HG03565 (cell line): Measurements from ENCODE around the gene PATJ.

Experiments used
- ATAC-seq: cut with Tn5 transposase; IDR thresholded peaks from one replicate; pipeline ENCODE4 v1.9.1; 2021; ENCODE audit warnings: mild to moderate bottlenecking, moderate library complexity; ENCODE audit not compliant: unreplicated experiment

Gene PATJ

DNA sequence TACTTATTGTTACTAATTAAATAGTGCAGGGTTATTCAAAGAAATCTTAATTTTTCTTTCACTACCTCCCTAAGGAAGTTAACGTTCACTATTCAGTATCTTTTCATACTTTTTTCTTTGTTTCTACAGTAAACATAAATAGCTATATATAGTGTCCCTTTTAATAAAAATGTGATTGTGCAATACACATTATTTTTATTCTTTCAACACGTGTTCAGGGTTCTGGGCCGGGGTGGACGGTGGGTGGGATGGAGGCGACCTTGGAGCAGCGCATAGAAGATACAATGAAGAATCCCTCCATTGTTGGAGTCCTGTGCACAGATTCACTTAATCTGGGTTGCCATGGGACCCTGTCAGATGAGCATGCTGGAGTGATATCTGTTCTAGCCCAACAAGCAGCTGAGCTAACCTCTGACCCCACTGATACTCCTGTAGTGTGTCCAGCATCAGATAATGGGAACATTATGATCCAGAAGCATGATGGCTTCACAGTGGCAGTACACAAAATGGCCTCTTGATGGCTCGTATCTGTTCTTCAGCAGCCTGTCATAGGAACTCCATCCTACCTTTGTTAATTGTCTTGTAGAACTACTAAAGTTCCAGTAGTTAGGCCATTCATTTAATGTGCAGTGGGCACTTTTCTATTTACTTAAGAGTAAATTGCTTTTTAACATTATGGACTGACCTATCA is 296.5 kb downstream of the PATJ start:
- ATAC-seq: no peak

DNA sequence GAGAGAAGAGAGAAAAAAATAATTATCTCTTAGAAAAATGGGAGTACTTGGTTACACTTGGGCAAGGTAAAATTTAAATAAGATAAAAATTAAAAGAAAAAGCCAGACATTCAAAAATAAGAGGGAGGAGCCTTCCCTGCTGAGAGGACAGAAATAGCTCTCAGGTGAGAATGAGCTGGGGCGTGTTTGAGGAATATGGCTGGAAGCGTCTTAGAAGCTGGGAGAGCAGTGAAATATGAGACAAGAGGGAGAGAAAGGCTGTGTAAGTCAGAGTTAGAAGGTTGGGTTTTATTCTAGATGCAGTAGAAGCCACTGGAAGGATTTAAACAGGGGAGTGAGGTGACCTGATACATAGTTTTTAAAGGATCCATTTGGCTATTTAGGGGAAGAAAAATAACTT is 298.2 kb downstream of the PATJ start:
- no peak for ATAC-seq

DNA sequence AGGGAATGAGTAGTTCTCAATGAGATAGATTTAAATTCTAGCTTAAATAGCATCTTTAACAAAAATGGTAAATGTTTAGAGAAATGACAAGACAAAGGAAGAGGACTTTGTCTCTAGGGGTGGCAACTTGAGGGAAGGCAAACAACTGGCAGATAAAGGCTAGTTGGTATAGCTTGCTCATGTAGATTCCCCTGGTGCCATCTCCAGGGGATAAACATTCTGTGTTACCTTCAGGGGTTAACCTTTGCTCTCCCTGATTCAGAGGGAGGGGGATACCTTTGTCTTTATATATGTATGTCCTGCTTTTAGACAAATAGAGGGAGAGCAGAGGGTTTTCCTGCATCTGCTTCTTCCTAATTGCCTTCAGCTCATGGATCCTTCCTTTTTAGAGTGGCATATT is 298.7 kb downstream of the PATJ start:
- ATAC-seq: no peak

DNA sequence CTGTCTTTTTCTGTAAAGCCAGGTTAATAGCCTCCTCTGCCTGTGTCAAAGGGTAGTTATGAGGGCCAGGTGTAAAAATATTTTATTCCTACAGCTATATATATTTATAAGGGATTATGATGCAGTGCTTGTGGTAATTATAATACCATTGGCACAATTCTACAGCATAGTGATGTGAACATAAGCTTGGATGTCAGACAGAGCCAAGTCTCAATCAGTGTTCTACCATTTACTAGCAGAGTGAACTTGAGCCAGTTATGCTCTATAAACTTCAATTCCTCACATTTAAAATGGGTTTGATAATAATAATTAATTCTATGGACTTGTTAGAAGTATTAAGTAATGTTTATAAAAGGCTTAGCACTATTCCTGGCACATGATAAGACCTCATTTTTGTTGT is 300.9 kb downstream of the PATJ start:
- no peak for ATAC-seq

DNA sequence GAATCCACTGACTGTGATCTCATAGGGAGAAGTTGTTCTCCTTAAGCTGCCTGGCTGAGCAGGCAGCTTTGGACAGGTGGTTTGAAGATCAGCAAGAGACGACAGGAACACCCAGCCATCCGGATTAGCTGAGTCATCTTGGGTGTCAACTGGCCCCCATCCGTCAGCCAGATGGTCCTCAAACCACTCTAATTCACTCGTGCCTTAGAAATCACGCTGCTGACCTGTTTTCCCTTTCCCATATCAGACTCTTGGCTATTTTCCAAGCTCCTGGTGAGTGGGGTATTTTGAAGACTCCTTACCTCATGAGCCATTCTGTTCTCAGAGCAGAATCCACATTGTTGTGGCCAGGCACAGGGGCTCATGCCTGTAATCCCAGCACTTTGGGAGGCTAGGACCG is 303.3 kb downstream of the PATJ start:
- no peak for ATAC-seq

DNA sequence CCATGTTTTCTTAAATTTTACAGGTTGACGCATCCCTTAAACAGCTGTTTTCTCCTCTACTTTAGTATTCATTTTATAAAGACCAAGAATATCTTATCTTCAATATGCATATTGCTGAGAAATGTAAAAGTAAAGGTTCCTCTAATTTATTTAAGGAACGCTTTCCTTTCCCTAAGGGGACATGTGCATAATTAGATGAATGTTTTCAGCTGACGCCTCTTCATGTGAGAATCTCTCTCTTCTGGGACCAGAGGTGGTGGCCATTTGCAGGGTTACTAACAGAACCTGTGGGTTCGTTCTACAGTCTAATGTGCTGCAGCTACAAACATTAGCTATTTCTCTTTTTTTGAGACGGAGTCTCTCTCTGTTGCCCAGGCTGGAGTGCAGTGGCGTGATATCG is 304.6 kb downstream of the PATJ start:
- no peak for ATAC-seq

DNA sequence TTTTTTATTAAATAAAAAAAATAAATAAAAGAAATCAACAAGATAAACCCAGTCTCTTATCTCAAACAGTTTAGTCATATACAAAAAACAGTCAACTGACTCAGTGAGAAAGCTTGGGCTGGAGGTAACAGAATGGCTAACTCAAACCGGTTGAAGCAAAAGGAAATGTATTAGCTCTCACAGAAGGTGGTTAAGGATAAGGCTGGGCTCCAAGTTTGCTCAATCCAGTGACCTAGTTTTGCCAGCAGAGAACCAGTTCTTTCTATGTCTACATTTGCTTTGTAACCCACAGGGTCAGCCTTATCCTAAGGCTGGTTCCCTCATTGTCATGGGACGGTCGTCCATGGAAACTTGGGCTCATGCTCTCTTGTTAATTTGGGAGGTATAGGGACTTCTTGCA is 307.9 kb downstream of the PATJ start:
- no peak for ATAC-seq

DNA sequence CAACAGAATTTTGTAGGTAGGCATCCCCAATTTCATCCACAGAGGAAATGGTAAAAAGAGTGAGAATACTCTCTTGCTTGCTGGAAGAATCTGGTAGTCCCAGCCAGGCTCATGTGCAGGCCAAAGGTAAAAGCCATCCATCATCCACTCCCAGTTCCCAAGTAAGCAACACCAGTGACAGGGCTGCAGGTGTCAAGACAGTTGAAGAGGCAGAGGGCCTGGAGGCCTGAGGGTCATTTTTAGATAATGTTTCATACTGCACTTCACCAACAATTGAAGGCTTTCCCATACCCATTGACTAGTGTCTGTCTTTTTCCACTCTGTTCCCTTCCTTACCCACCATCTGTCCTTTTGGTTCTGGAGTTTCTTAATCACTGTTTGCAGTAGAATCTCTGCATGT is 310.7 kb downstream of the PATJ start:
- no peak for ATAC-seq

DNA sequence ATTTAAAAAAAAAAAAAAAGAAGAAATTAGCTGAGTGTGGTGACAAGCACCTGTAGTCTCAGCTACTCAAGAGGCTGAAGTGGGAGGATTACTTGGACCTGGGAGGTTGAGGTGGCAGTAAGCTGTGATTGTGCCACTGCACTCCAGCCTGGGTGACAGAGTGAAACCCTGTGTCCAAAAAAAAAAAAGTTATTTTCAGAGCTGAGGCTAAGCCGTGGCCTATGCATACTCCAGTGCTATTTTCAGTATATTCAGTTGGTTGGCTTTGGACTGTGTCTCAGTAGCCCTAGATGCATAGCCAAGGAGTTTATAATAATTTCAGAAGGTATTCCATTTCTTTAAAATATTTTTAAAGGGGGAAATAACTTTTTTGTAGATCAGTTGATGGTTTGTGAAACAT is 311.9 kb downstream of the PATJ start:
- no peak for ATAC-seq

DNA sequence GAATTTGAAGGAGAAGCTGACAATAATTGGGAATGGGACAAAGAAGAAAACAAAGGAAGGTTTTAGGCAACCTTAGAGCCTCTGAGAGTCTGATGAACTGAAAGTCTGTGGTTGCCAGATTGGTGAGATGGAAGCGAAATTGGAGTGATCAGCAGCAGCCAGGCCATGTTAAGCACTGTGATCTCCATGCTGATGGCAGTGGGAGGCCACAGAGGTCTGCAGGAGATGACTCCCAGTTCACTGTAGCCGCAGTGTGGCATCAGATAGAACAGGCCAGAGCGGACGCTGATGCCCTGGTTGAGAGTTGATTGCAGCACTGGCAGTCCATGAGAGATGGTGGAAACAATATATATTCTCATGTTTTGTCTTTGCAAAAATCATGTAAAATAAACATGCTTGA is 314.9 kb downstream of the PATJ start:
- ATAC-seq: no peak

DNA sequence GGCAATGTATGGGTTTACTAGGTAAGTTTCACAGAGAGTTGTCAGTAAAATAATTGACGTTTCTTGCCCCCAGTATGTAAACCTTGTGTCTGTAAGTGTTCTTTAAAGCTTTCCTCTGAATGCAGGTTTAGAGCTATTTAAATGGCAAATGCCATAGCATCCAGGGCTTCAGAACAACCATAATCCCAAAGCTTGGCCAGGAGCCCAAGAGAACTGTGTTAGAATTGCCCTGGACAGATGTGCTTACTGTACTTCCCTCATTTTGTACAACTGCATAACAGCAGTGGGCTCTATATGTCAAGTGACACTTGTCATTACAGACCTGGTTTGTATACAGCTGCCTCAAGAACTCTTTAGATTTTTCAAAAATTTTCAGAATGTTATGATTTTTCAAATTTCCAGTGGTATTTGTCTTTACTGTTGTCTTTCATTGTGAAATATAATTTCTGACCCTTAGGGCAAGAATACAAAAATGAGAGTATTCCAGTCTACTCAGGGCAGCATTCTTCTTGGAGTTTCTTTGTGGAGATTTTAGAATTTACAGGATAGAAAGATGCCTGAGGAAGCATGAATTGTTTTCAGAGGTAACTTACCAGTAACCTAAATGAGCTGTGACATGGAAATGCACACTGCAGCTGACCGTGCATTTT is 315.5 kb downstream of the PATJ start:
- no peak for ATAC-seq

DNA sequence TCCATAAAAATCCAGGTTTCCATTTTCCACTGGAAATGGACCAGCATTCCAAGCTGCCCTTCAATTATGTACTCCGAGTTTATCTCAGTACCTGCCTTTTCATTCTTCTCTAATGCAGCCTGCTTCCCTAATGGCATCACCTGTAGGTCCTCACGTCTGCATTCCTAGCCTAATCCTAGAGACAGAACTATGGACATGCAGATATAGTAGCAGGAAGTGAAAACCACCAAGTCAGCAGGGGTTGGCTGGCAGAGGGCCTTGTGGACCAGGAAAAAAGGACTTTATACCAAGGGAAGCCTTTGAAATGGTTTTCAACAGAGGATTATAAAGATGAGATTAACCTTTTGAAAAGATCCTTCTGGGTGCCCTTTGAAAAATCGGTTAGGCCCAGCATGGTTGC is 316.7 kb downstream of the PATJ start:
- ATAC-seq: no peak

DNA sequence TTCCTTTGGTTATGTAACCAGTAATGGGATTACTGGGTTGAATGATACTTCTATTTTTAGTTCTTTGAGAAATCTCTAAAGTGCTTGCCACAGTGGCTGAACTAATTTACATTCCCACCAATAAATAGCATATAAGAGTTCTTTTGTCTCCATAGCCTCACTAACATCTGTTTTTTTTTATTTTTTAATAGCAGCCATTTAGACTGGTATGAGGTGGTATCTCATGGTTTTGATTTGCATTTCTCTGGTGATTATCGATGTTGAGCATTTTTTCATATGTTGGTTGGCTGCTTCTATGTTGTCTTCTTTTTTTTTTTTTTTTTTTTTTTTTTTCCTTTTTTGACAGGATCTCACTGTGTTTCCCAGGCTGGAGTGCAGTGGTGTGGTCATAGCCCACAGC is 319.8 kb downstream of the PATJ start:
- no peak for ATAC-seq

DNA sequence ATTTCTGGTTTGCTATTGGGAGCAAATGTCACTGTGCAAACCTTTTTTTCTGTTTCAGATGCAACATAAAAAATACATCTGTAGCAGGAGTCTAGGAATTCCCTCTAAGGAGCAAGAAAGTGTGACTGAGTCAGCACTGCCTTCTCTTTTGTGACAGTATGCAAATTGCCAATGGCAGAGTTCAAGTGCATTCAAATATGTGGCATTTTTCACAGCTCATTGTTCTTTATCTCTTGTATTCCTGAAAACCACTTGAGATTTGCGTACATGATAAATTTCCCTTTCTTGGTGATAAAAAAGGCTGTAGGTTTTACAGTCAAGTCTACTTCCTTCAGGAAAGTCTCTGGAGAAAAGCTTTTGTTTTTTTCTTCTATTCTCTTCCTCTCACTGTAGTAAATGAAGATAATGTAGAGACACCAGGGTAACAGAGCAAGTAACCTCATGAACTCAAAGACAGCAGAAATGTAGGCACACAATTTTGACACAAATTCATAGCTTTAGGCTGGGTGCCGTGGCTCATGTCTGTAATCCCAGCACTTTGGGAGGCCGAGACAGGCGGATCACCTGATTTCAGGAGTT is 322.6 kb downstream of the PATJ start:
- ATAC-seq: no peak

DNA sequence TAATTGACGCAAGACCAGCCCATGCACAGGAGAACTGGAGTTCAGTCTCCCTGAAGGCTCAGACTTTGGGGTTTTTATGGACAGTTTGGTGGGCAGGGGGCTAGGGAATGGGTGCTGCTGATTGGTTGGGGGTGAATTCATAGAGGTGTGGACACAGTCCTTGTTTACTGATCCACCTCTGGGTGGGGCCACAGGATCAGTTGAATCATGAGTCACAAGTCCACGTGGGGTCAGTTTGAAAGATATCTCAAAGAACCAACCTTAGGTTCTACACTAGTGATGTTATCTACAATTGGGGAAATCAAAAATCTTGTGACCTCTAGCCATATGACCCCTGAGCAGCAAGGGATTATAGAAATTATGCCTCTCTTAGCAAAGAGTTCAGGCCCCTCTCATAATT is 324.4 kb downstream of the PATJ start:
- ATAC-seq: no peak

DNA sequence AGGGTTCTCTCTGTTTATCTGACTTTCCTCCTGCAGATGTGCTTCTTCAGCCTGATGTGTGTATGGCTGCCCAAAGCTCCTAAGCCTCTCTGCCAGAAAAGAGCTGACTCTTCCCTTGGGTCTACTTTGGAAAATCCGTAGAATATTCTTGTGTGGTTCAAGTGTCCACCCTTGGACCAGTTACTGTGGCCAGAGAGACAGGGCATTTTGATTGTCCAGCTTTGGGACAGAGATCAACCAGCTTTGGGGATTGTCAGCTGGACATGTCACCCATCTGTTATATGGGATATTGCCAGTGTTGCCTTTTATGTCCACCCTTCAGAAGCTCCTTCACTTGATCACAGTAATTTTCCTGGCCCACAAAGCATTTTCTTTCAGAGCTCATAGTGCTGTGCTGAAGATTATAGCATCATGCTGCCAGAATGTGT is 326.1 kb downstream of the PATJ start:
- ATAC-seq: no peak

DNA sequence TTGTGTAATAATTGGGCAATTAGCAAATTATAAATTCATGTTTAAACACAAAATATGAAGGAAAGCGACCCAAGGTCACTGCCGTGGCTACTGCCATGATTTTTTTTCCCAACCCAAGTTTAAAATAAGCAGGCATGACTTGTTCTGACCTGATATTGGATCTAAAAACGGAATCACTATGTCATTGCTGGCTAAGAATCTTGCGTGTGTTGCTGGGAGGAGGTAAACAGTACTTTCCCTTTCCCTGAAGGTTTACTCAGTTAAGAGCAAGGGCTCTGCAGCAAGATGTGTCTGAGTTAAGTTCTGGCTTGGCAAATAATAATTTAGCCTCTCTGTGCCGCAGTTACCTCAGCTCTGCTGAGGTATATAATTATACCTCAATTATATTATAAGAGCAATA is 326.7 kb downstream of the PATJ start:
- ATAC-seq: no peak

DNA sequence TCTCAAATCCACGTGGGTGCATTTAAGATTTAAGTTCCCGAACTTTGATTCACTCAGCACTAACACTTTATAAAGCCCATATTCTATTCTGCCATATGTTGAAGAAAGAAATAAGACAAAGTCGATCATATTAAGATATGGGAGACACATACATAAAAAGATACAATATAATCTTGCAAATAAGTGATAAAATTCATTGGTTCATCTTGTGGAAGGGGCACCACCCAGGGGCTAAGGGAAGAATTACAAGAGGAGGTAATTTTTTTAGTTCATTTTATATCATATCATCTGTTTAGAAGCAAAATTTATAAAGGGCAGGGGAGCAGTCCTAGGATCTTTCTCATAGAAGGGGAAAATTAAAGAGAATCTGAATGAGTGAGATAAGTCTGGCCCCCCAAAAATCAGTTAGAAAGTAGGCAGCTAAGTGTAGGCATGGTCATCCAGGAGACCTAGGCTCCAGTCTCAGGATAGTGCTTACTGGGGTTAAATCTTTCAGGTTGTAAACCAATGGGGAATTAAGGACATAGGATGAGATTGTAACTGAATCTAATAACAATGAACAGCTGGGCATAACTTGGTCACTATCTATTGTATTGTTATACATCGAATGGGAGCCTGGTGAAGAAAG is 328.2 kb downstream of the PATJ start:
- ATAC-seq: no peak

DNA sequence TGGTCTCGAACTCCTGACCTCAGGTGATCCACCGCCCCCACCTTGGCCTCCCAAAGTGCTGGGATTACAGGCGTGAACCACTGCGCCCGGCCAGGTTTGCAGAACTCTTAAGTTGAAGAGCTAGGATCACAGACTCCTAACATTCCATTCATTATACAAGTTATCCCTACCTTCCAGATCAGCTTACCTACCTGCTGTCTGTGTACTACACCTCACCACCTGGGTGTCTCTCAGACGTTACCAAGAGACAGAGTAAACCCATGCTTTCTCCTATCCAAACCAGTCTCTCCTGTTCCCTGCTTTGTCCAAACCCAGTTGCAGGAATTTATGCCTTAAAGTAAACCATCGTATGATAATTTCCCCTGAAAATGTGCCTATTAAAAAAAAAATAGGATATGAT is 329.4 kb downstream of the PATJ start:
- ATAC-seq: no peak

DNA sequence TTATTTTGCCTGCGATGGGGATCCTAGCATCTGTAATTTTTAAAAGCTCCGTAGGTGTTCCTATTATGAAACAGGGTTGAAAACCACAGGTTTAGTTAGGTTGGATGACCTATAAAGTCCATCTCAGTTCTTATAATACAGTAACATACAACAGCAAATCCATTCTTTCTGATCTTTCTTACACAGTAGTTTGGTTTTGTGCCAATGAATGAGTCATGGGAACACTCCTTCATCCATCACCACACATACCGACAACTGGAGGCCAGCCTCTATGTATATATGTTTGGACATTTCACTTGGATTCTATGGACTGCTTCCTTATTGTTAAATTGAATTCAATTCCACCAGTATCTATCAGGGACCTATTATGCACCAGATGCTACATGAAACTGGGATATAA is 334.0 kb downstream of the PATJ start:
- no peak for ATAC-seq

DNA sequence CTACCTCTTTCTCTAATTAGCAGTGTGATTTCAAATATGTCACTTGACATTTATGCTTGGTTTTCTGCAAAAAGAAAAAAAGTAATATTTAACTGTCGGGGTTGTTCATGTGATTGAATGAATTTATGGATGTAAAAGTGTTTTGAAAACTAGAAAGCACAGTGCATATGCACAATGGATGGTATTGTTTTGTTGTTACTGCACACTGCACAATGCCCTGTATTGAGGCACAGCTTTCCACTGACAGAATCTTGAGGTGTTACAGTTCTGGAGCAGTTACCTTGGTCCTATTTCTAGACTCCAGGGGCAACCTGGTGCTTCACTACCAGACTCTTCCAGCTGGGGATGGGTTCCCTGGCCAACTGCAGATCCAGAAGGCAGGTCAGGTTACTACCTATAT is 335.5 kb downstream of the PATJ start:
- no peak for ATAC-seq
